HG03565 (cell line): ENCODE data around the gene TIE1.

Source experiments
- ATAC-seq: cut with Tn5 transposase; IDR thresholded peaks from one replicate; pipeline ENCODE4 v1.9.1; 2021; ENCODE audit warnings: mild to moderate bottlenecking, moderate library complexity; ENCODE audit not compliant: unreplicated experiment

The TIE1 gene

GRCh38 chr1:43273708-43274107 lies 27.1 kb upstream of the TIE1 start:
- no peak for ATAC-seq

- ATAC-seq = no peak
Observed at GRCh38 chr1:43274125-43274803, 26.5 kb upstream of the TIE1 start.

GRCh38 chr1:43274804-43275180 lies 26.0 kb upstream of the TIE1 start:
- no peak for ATAC-seq

GRCh38 chr1:43275826-43276620 lies 24.8 kb upstream of the TIE1 start:
- no peak for ATAC-seq

- ATAC-seq = no peak
Observed at GRCh38 chr1:43276673-43277072, 24.1 kb upstream of the TIE1 start.

- ATAC-seq = no peak
Observed at GRCh38 chr1:43277116-43277876, 23.5 kb upstream of the TIE1 start.

GRCh38 chr1:43279161-43279560 lies 21.6 kb upstream of the TIE1 start:
- ATAC-seq = no peak

- no peak for ATAC-seq
Observed at GRCh38 chr1:43279666-43280065, 21.1 kb upstream of the TIE1 start.

GRCh38 chr1:43280692-43281091 lies 20.1 kb upstream of the TIE1 start:
- ATAC-seq = no peak

GRCh38 chr1:43282220-43283195 lies 18.3 kb upstream of the TIE1 start:
- ATAC-seq = no peak

GRCh38 chr1:43284065-43284464 lies 16.7 kb upstream of the TIE1 start:
- ATAC-seq = no peak

GRCh38 chr1:43284546-43285110 lies 16.2 kb upstream of the TIE1 start:
- ATAC-seq = no peak

GRCh38 chr1:43285269-43285990 lies 15.4 kb upstream of the TIE1 start, which contains the start of gene C1orf210:
Gene C1orf210, minus strand, starts transcription at chr1:43285581. Its CDS starts 2,311 bp downstream, at chr1:43283270.
- no peak for ATAC-seq

- ATAC-seq = no peak
Observed at GRCh38 chr1:43286115-43286514, 14.7 kb upstream of the TIE1 start.

GRCh38 chr1:43286533-43286932 lies 14.2 kb upstream of the TIE1 start:
- ATAC-seq = no peak

- ATAC-seq = no peak
Observed at GRCh38 chr1:43288058-43288784, 12.6 kb upstream of the TIE1 start.

- ATAC-seq = no peak
Observed at GRCh38 chr1:43288785-43289706, 11.7 kb upstream of the TIE1 start.

GRCh38 chr1:43292216-43292615 lies 8.6 kb upstream of the TIE1 start:
- ATAC-seq = no peak
